Measurements from ENCODE around the gene RRAD.
A peak's percentile ranks its signal among the peaks of the same experiment; 100 is the strongest.
"Not testable (repeated sequence)": the region's sequence is repeated elsewhere in the genome, so short reads cannot be mapped to it uniquely, and the experiment has no call there.

RRAD gene

GRCh38 chr16:66960270-66960669 is 34.9 kb upstream of the RRAD start:
- H3K4me3 ChIP-seq (ENCODE audit: low read length in 2 of 2) = no peak overlapping the region
- no peak overlapping the region for H3K9ac ChIP-seq (ENCODE audit: low read length in 2 of 2)
- no peaks in the 10 kb centered on the region for H3K9me3 ChIP-seq (ENCODE audit: control insufficient read depth in 2 of 2, low read length in 2 of 2)
- H3K27ac ChIP-seq (ENCODE audit: low read length) = no peak overlapping the region
- H3K27me3 ChIP-seq (ENCODE audit: control insufficient read depth in 1 of 2, insufficient read depth in 2 of 2, low read length in 2 of 2) = peaks cover 0 to 3% of the 10 kb centered on the region in 2 donors
- no peaks in the 10 kb centered on the region for H3K4me1 ChIP-seq (ENCODE audit: control insufficient read depth, insufficient read depth, low read length)
- H3K36me3 ChIP-seq (ENCODE audit: control insufficient read depth in 2 of 2, insufficient read depth in 2 of 2, low read length in 2 of 2) = no peaks in the 10 kb centered on the region

- H3K27me3 ChIP-seq (ENCODE audit: control insufficient read depth in 1 of 2, insufficient read depth in 2 of 2, low read length in 2 of 2) = peaks cover 0 to 3% of the 10 kb centered on the region in 2 donors
- no peak overlapping the region for H3K9ac ChIP-seq (ENCODE audit: low read length in 2 of 2)
- H3K4me1 ChIP-seq (ENCODE audit: control insufficient read depth, insufficient read depth, low read length) = no peaks in the 10 kb centered on the region
- H3K27ac ChIP-seq (ENCODE audit: low read length) = no peak overlapping the region
- no peaks in the 10 kb centered on the region for H3K36me3 ChIP-seq (ENCODE audit: control insufficient read depth in 2 of 2, insufficient read depth in 2 of 2, low read length in 2 of 2)
- no peaks in the 10 kb centered on the region for H3K9me3 ChIP-seq (ENCODE audit: control insufficient read depth in 2 of 2, low read length in 2 of 2)
- H3K4me3 ChIP-seq (ENCODE audit: low read length in 2 of 2) = no peak overlapping the region
Observed at GRCh38 chr16:66959704-66960161, 34.4 kb upstream of the RRAD start.

- no peaks in the 10 kb centered on the region for H3K36me3 ChIP-seq (ENCODE audit: control insufficient read depth in 2 of 2, insufficient read depth in 2 of 2, low read length in 2 of 2)
- no peak overlapping the region for H3K27ac ChIP-seq (ENCODE audit: low read length)
- no peak overlapping the region for H3K4me3 ChIP-seq (ENCODE audit: low read length in 2 of 2)
- no peak overlapping the region for H3K9ac ChIP-seq (ENCODE audit: low read length in 2 of 2)
- H3K27me3 ChIP-seq (ENCODE audit: control insufficient read depth in 1 of 2, insufficient read depth in 2 of 2, low read length in 2 of 2) = no peaks in the 10 kb centered on the region
- H3K4me1 ChIP-seq (ENCODE audit: control insufficient read depth, insufficient read depth, low read length) = no peaks in the 10 kb centered on the region
- H3K9me3 ChIP-seq (ENCODE audit: control insufficient read depth in 2 of 2, low read length in 2 of 2) = no peaks in the 10 kb centered on the region
Observed at GRCh38 chr16:66958857-66959703, 33.7 kb upstream of the RRAD start.

GRCh38 chr16:66956154-66956457 is 30.8 kb upstream of the RRAD start:
- H3K9me3 ChIP-seq (ENCODE audit: control insufficient read depth in 2 of 2, low read length in 2 of 2); H3K27ac ChIP-seq (ENCODE audit: low read length); H3K9ac ChIP-seq (ENCODE audit: low read length in 2 of 2); H3K4me3 ChIP-seq (ENCODE audit: low read length in 2 of 2); H3K4me1 ChIP-seq (ENCODE audit: control insufficient read depth, insufficient read depth, low read length); H3K27me3 ChIP-seq (ENCODE audit: control insufficient read depth in 1 of 2, insufficient read depth in 2 of 2, low read length in 2 of 2); H3K36me3 ChIP-seq (ENCODE audit: control insufficient read depth in 2 of 2, insufficient read depth in 2 of 2, low read length in 2 of 2): not testable (repeated sequence)

GRCh38 chr16:66955363-66956153 is 30.2 kb upstream of the RRAD start:
- not testable (repeated sequence) for H3K36me3 ChIP-seq (ENCODE audit: control insufficient read depth in 2 of 2, insufficient read depth in 2 of 2, low read length in 2 of 2); H3K27me3 ChIP-seq (ENCODE audit: control insufficient read depth in 1 of 2, insufficient read depth in 2 of 2, low read length in 2 of 2); H3K27ac ChIP-seq (ENCODE audit: low read length); H3K4me1 ChIP-seq (ENCODE audit: control insufficient read depth, insufficient read depth, low read length); H3K9ac ChIP-seq (ENCODE audit: low read length in 2 of 2); H3K4me3 ChIP-seq (ENCODE audit: low read length in 2 of 2); H3K9me3 ChIP-seq (ENCODE audit: control insufficient read depth in 2 of 2, low read length in 2 of 2)

GRCh38 chr16:66954097-66954659 is 28.8 kb upstream of the RRAD start:
- no peak overlapping the region for H3K27ac ChIP-seq (ENCODE audit: low read length)
- no peaks in the 10 kb centered on the region for H3K36me3 ChIP-seq (ENCODE audit: control insufficient read depth in 2 of 2, insufficient read depth in 2 of 2, low read length in 2 of 2)
- no peak overlapping the region for H3K4me3 ChIP-seq (ENCODE audit: low read length in 2 of 2)
- H3K27me3 ChIP-seq (ENCODE audit: control insufficient read depth in 1 of 2, insufficient read depth in 2 of 2, low read length in 2 of 2) = peaks cover 2 to 6% of the 10 kb centered on the region in 2 donors
- H3K9me3 ChIP-seq (ENCODE audit: control insufficient read depth in 2 of 2, low read length in 2 of 2) = no peaks in the 10 kb centered on the region
- no peaks in the 10 kb centered on the region for H3K4me1 ChIP-seq (ENCODE audit: control insufficient read depth, insufficient read depth, low read length)
- H3K9ac ChIP-seq (ENCODE audit: low read length in 2 of 2) = peak overlapping the region in 1 of 2 donors; percentile 47

- H3K9ac ChIP-seq (ENCODE audit: low read length in 2 of 2) = peak overlapping the region in 1 of 2 donors; percentile 47
- H3K36me3 ChIP-seq (ENCODE audit: control insufficient read depth in 2 of 2, insufficient read depth in 2 of 2, low read length in 2 of 2) = no peaks in the 10 kb centered on the region
- no peak overlapping the region for H3K4me3 ChIP-seq (ENCODE audit: low read length in 2 of 2)
- no peaks in the 10 kb centered on the region for H3K9me3 ChIP-seq (ENCODE audit: control insufficient read depth in 2 of 2, low read length in 2 of 2)
- H3K27ac ChIP-seq (ENCODE audit: low read length) = no peak overlapping the region
- peaks cover 2 to 6% of the 10 kb centered on the region in 2 donors for H3K27me3 ChIP-seq (ENCODE audit: control insufficient read depth in 1 of 2, insufficient read depth in 2 of 2, low read length in 2 of 2)
- H3K4me1 ChIP-seq (ENCODE audit: control insufficient read depth, insufficient read depth, low read length) = peaks cover 5% of the 10 kb centered on the region
Observed at GRCh38 chr16:66953462-66954096, 28.2 kb upstream of the RRAD start.

- Histone ChIP-seq H3K4me1 (ENCODE audit: control insufficient read depth, insufficient read depth, low read length) (peaks cover 13% of the 10 kb centered on the region), H3K9ac (ENCODE audit: low read length in 2 of 2) (no peak overlapping the region)
Observed at GRCh38 chr16:66952430-66953110, 27.2 kb upstream of the RRAD start.

GRCh38 chr16:66950971-66951790 is 25.8 kb upstream of the RRAD start:
- H3K4me1 ChIP-seq (ENCODE audit: control insufficient read depth, insufficient read depth, low read length) = peaks cover 15% of the 10 kb centered on the region
- H3K9me3 ChIP-seq (ENCODE audit: control insufficient read depth in 2 of 2, low read length in 2 of 2) = no peaks in the 10 kb centered on the region
- no peaks in the 10 kb centered on the region for H3K36me3 ChIP-seq (ENCODE audit: control insufficient read depth in 2 of 2, insufficient read depth in 2 of 2, low read length in 2 of 2)
- H3K9ac ChIP-seq (ENCODE audit: low read length in 2 of 2) = no peak overlapping the region
- H3K27ac ChIP-seq (ENCODE audit: low read length) = no peak overlapping the region
- no peak overlapping the region for H3K4me3 ChIP-seq (ENCODE audit: low read length in 2 of 2)
- peaks cover 2 to 6% of the 10 kb centered on the region in 2 donors for H3K27me3 ChIP-seq (ENCODE audit: control insufficient read depth in 1 of 2, insufficient read depth in 2 of 2, low read length in 2 of 2)

More at GRCh38 chr16:66952430-66953110, 27.2 kb upstream of the RRAD start:
- Histone ChIP-seq H3K27me3 (ENCODE audit: control insufficient read depth in 1 of 2, insufficient read depth in 2 of 2, low read length in 2 of 2) (peaks cover 2 to 6% of the 10 kb centered on the region in 2 donors), H3K36me3 (ENCODE audit: control insufficient read depth in 2 of 2, insufficient read depth in 2 of 2, low read length in 2 of 2) (no peaks in the 10 kb centered on the region), H3K4me3 (ENCODE audit: low read length in 2 of 2) (no peak overlapping the region), H3K9me3 (ENCODE audit: control insufficient read depth in 2 of 2, low read length in 2 of 2) (no peaks in the 10 kb centered on the region), H3K27ac (ENCODE audit: low read length) (no peak overlapping the region)
